HCT116 (cell line): ENCODE measurements around the gene PAK1IP1. TPM values are rescaled to one million over a fixed set of nuclear protein-coding genes. Genes with fewer than 3 reads are reported as not detected.

Experiments used
- ATAC-seq: fragments of 200-7000 bp; cut with Tn5 transposase; 2 replicates; pipeline ENCODE4 v1.9.1; 2020; ENCODE audit warnings: mild to moderate bottlenecking, moderate library complexity
- BruUV-seq: library from RNA; stranded (reverse); fragments of 400-500 nt; replicated peaks from 2 replicates; lab custom pipeline; 2021; lab: Mats Ljungman, UMichigan
- CTCF ChIA-PET: fragments of 300-600 bp; sonication (Branson Sonifier 250); formaldehyde crosslinking; loops from one replicate; lab custom pipeline; 2021; ENCODE audit warnings: antibody characterized with exemption; lab: Charles Lee
- POLR2A ChIA-PET: fragments of 300-600, 350-600 bp; sonication (Branson Sonifier 250); formaldehyde crosslinking; loops from one replicate; lab custom pipeline; 2021; ENCODE audit warnings: antibody characterized with exemption; lab: Charles Lee
- RAD21 ChIA-PET, 2 experiments: fragments of 300-600 bp; sonication (Branson Sonifier 250); formaldehyde crosslinking; loops; one replicate each; lab custom pipeline; 2023; ENCODE audit warnings: low total read pairs in 2 of 2; ENCODE audit not compliant: uncharacterized antibody in 2 of 2, unreplicated experiment in 2 of 2, low non-redundant PET in 1 of 2; lab: Charles Lee
- DNase-seq: peaks from one replicate; pipeline ENCODE4 v3.0.0-alpha.2; 2010; ENCODE audit warnings: low read depth, low spot score
- H2AFZ ChIP-seq: fragments of 200-600 bp; shearing (Covaris generic), sonication (generic); 2 replicates; pipeline ENCODE4 v1.6.1; 2017; ENCODE audit warnings: low read depth, mixed run types, mixed read lengths, antibody characterized with exemption, low read length; ENCODE audit not compliant: poor library complexity, severe bottlenecking
- H3K27ac ChIP-seq: 2 replicates; pipeline ENCODE4 v1.5.1; 2012; ENCODE audit warnings: low read depth, low read length
- H3K27me3 ChIP-seq: fragments of 200-600 bp; sonication (generic); 2 replicates; pipeline ENCODE4 v1.6.1; 2016; ENCODE audit warnings: mixed run types, low read length, mixed read lengths; ENCODE audit not compliant: insufficient read depth
- H3K36me3 ChIP-seq, 2 experiments: fragments of 200-500 bp in 1 of 2; fragments of 200-600 bp in 1 of 2; sonication (Bioruptor generic) in 1 of 2; sonication (generic) in 1 of 2; 2 replicates each; pipeline versions ENCODE4 v1.5.1 to v1.6.1; 2014 to 2016; ENCODE audit warnings: low read length in 2 of 2, inconsistent platforms in 1 of 2, mixed read lengths in 1 of 2, mixed run types in 1 of 2; ENCODE audit not compliant: insufficient read depth in 2 of 2, control insufficient read depth in 1 of 2
- H3K4me1 ChIP-seq, 2 experiments: fragments of 200-600 bp in 1 of 2; sonication (generic) in 1 of 2; 2 replicates each; pipeline versions ENCODE4 v1.5.1 to v1.6.1; 2012 to 2017; ENCODE audit warnings: low read length in 2 of 2, inconsistent platforms in 1 of 2, mild to moderate bottlenecking in 1 of 2, mixed read lengths in 1 of 2, mixed run types in 1 of 2, moderate library complexity in 1 of 2; ENCODE audit not compliant: insufficient read depth in 2 of 2, control insufficient read depth in 1 of 2
- H3K4me2 ChIP-seq: fragments of 200-600 bp; sonication (generic); 2 replicates; pipeline ENCODE4 v1.6.1; 2017; ENCODE audit warnings: mixed run types, low read length, mixed read lengths
- H3K4me3 ChIP-seq, 2 experiments: fragments of 200-600 bp in 1 of 2; sonication (generic) in 1 of 2; replicated peaks in 1 of 2; 2 replicates each; pipeline ENCODE4 v1.5.1; 2011 to 2016; ENCODE audit warnings: low read length in 2 of 2, control low read depth in 1 of 2, low read depth in 1 of 2, mild to moderate bottlenecking in 1 of 2, mixed read lengths in 1 of 2, mixed run types in 1 of 2
- H3K79me2 ChIP-seq: fragments of 200-600 bp; sonication (generic); 2 replicates; pipeline ENCODE4 v1.6.1; 2017; ENCODE audit warnings: mild to moderate bottlenecking, mixed run types, low read length, moderate library complexity, mixed read lengths; ENCODE audit not compliant: insufficient read depth
- H3K9ac ChIP-seq: fragments of 200-600 bp; sonication (generic); 2 replicates; pipeline ENCODE4 v1.6.1; 2016; ENCODE audit warnings: low read length, mixed read lengths
- H3K9me2 ChIP-seq: fragments of 200-600 bp; sonication (generic), shearing (Covaris generic); 2 replicates; pipeline ENCODE4 v1.6.1; 2017; ENCODE audit warnings: mixed run types, mild to moderate bottlenecking, moderate library complexity; ENCODE audit not compliant: insufficient read depth
- H3K9me3 ChIP-seq, 2 experiments: fragments of 200-500 bp in 1 of 2; fragments of 200-600 bp in 1 of 2; sonication (Bioruptor generic) in 1 of 2; sonication (generic) in 1 of 2; 2 replicates each; pipeline ENCODE4 v1.6.1; 2014 to 2017; ENCODE audit warnings: low read length in 2 of 2, mixed read lengths in 2 of 2, inconsistent platforms in 1 of 2, low read depth in 1 of 2, mild to moderate bottlenecking in 1 of 2, mixed run types in 1 of 2, moderate library complexity in 1 of 2; ENCODE audit not compliant: control insufficient read depth in 1 of 2, insufficient read depth in 1 of 2
- H4K20me1 ChIP-seq: fragments of 200-600 bp; sonication (generic), shearing (Covaris generic); 2 replicates; pipeline ENCODE4 v1.6.1; 2017; ENCODE audit warnings: mixed run types, mild to moderate bottlenecking, moderate library complexity; ENCODE audit not compliant: insufficient read depth
- CEBPB ChIP-seq: IDR thresholded peaks from 2 replicates; pipeline ENCODE4 v1.6.1; 2012; ENCODE audit warnings: low read depth
- CTCF ChIP-seq, 3 experiments: fragments of 200-600 bp in 1 of 3; sonication (generic) in 1 of 3; IDR thresholded peaks in 2 of 3; conservative IDR thresholded peaks in 1 of 3; 2 replicates each; pipeline ENCODE4 v1.5.1; 2012 to 2017; ENCODE audit warnings: low read depth in 2 of 3, low read length in 2 of 3, antibody characterized with exemption in 1 of 3, borderline replicate concordance in 1 of 3, control low read depth in 1 of 3, mild to moderate bottlenecking in 1 of 3, mixed read lengths in 1 of 3, mixed run types in 1 of 3, moderate library complexity in 1 of 3; ENCODE audit not compliant: insufficient read depth in 1 of 3
- FOSL1 ChIP-seq: IDR thresholded peaks from 2 replicates; pipeline ENCODE4 v1.6.1; 2012; ENCODE audit warnings: low read depth
- MAX ChIP-seq: IDR thresholded peaks from 2 replicates; pipeline ENCODE4 v1.6.1; 2012
- SIN3A ChIP-seq: IDR thresholded peaks from 2 replicates; pipeline ENCODE4 v1.6.1; 2012; ENCODE audit warnings: low read depth
- SP1 ChIP-seq: IDR thresholded peaks from 2 replicates; pipeline ENCODE4 v1.6.1; 2012; ENCODE audit warnings: low read depth
- YY1 ChIP-seq: IDR thresholded peaks from 2 replicates; pipeline ENCODE4 v1.6.1; 2011; ENCODE audit warnings: low read length, low read depth, moderate library complexity, mild to moderate bottlenecking; ENCODE audit not compliant: insufficient replicate concordance; ENCODE audit errors: extremely low read depth
- ZFX ChIP-seq: fragments of 450-650 bp; IDR thresholded peaks from 2 replicates; pipeline ENCODE4 v1.6.1; 2017
- intact Hi-C: fragments of 100-400 bp; cut with micrococcal nuclease; formaldehyde crosslinking; loops from 2 replicates; pipeline ENCODE4 v1.10.0; 2022
- total RNA-seq: library from RNA; stranded (reverse); gene quantifications from one replicate; pipeline ENCODE4 v1.2.1, GENCODE V29; 2021; ENCODE audit not compliant: unreplicated experiment

Gene PAK1IP1
- total RNA-seq, 1 experiment from 2014 or later, result 24.3 TPM

- CTCF ChIA-PET, result no interaction called here
Measured at GRCh38 chr6:10733151-10733715, 38.5 kb downstream of the PAK1IP1 start.

More at GRCh38 chr6:10733151-10733715, 38.5 kb downstream of the PAK1IP1 start:
- no peak overlapping the region for H3K27ac ChIP-seq
- H3K36me3 ChIP-seq, result peaks cover 7 to 15% of the 10 kb centered on the region in 2 experiments; a peak in 3 of 4 replicates
- TF ChIP-seq CTCF (IDR thresholded peaks at IDR 0.05 in 2 of 3, conservative IDR thresholded peaks at IDR 0.05 in 1 of 3; ENCODE audit: borderline replicate concordance in 1 of 3, insufficient read depth in 1 of 3, low read depth in 2 of 3, low read length in 2 of 3) (no peak), SIN3A (no peak), CEBPB (no peak), YY1 (no peak), FOSL1 (no peak), MAX (no peak), SP1 (no peak), ZFX (no peak)
- ATAC-seq, result peak; percentile 52
- no peaks in the 10 kb centered on the region for H4K20me1 ChIP-seq
- intact Hi-C loops, result no loop called here
- H3K9ac ChIP-seq, result no peak overlapping the region
- H3K27me3 ChIP-seq, result no peaks in the 10 kb centered on the region
- H3K4me1 ChIP-seq, result peaks cover 20 to 25% of the 10 kb centered on the region in 2 experiments
- no peak for DNase-seq
- H3K4me2 ChIP-seq, result peak overlapping the region; percentile 71; the same call in 1 of the 2 replicates
- ChIA-PET POLR2A (interaction anchor here (1.0 kb wide), 1 partner anchor 9 kb away, joined by 5 read pairs; no protein-coding TSS in a partner anchor), RAD21 (no interaction called here)
- H3K4me3 ChIP-seq, result no peak overlapping the region
- H3K79me2 ChIP-seq, result no peaks in the 10 kb centered on the region
- no peaks in the 10 kb centered on the region for H3K9me3 ChIP-seq
- H2AFZ ChIP-seq, result no peak overlapping the region
- BruUV-seq, result no TSS peak
- H3K9me2 ChIP-seq, result no peaks in the 10 kb centered on the region
